ENCODE results near the gene ABHD12B. TPM values are rescaled to one million over a fixed set of nuclear protein-coding genes. Genes with fewer than 3 reads are reported as not detected.

Gene ABHD12B
- total RNA-seq, 1 experiment from 2014 or later: 51.0 TPM

- no peak overlapping the region for H2BK12ac ChIP-seq (ENCODE audit: insufficient read length, low read depth, low read length)
- no peaks in the 10 kb centered on the region for H3K27me3 Mint-ChIP-seq (ENCODE audit: low read depth)
These were observed 61.0 kb downstream of the ABHD12B start for GRCh38 chr14:50932592-50933495.

More at GRCh38 chr14:50932592-50933495, 61.0 kb downstream of the ABHD12B start:
- no peak overlapping the region for H2BK15ac ChIP-seq (ENCODE audit: low read depth, low read length)
- no peak overlapping the region for H3K27ac Mint-ChIP-seq
- H3K9me3 ChIP-seq (ENCODE audit: control insufficient read depth, low read depth, low read length): no peaks in the 10 kb centered on the region
- H4K20me1 ChIP-seq (ENCODE audit: control insufficient read depth, insufficient read depth, insufficient read length): no peaks in the 10 kb centered on the region
- H2BK120ac ChIP-seq (ENCODE audit: low read depth, low read length, poor library complexity, severe bottlenecking): no peak overlapping the region
- no peak overlapping the region for H3K4me3 Mint-ChIP-seq
- no peak overlapping the region for H3K4me2 ChIP-seq (ENCODE audit: insufficient read depth, insufficient read length, low read length)
- H3K14ac ChIP-seq (ENCODE audit: insufficient read depth, low read length): no peak overlapping the region
- H3K23me2 ChIP-seq (ENCODE audit: insufficient read length, low read depth, low read length, poor library complexity, severe bottlenecking): no peaks in the 10 kb centered on the region
- WGBS (ENCODE audit: extremely low coverage, insufficient read length, low lambda C conversion rate): no CpG with 5 or more reads among the region's 4 CpGs
- no peak overlapping the region for H4K8ac ChIP-seq (replicated peaks; ENCODE audit: insufficient read length, low read depth, low read length)
- no peak overlapping the region for H4K5ac ChIP-seq (ENCODE audit: insufficient read length, low read depth, low read length)
- no peak overlapping the region for H4K91ac ChIP-seq (ENCODE audit: insufficient read length, low read depth, low read length)
- no peaks in the 10 kb centered on the region for H3K79me2 ChIP-seq (ENCODE audit: insufficient read depth, low read length)
- H3K18ac ChIP-seq (ENCODE audit: insufficient read length, low read depth, low read length): no peak overlapping the region
- no peak overlapping the region for H3K4ac ChIP-seq (ENCODE audit: low read depth, low read length)
- H3K23ac ChIP-seq (ENCODE audit: insufficient read length, low read depth, low read length): no peak overlapping the region
- no peaks in the 10 kb centered on the region for H3K9me3 Mint-ChIP-seq
- no peak overlapping the region for H2BK5ac ChIP-seq (ENCODE audit: insufficient read length, low read length)
- H2BK20ac ChIP-seq (ENCODE audit: low read depth, low read length, poor library complexity, severe bottlenecking): no peak overlapping the region
- no peak overlapping the region for H2AK5ac ChIP-seq (ENCODE audit: insufficient read length, low read length)
- no peak overlapping the region for H2AFZ ChIP-seq (ENCODE audit: low read length)
- no peak overlapping the region for H3K9ac ChIP-seq (ENCODE audit: extremely low read depth, insufficient read length, low read length)
- no peak for TF ChIP-seq CTCF (conservative IDR thresholded peaks at IDR 0.05)
- H3K79me1 ChIP-seq (ENCODE audit: insufficient read depth, low read depth, low read length, poor library complexity, severe bottlenecking): no peaks in the 10 kb centered on the region
- no peaks in the 10 kb centered on the region for H3K27me3 ChIP-seq (ENCODE audit: insufficient read depth, low read length)
- no peak overlapping the region for H3K56ac ChIP-seq (ENCODE audit: insufficient read length, low read depth, low read length)
- DNase-seq: no peak
- H3T11ph ChIP-seq (ENCODE audit: low read length): no peak overlapping the region
- H3K4me1 ChIP-seq (ENCODE audit: insufficient read depth, low read length): no peaks in the 10 kb centered on the region
- peaks cover 5 to 36% (median 8%) of the 10 kb centered on the region in 3 experiments; a peak in 5 of 7 replicates for H3K36me3 Mint-ChIP-seq (ENCODE audit: insufficient read depth in 1 of 3, low read depth in 3 of 3)
- no peak overlapping the region for H3K27ac ChIP-seq (ENCODE audit: insufficient read length, low read depth, low read length)
- H3K4me1 Mint-ChIP-seq: no peaks in the 10 kb centered on the region

Measured in H9 (cell line).